Measurements from ENCODE around the gene DBNL.

GRCh38 chr7:44106311-44107065 is 62.0 kb downstream of the DBNL start:
- no peak for TF ChIP-seq TCF4 (CRISPR knock-in tag; IDR thresholded peaks at IDR 0.05; ENCODE audit: borderline replicate concordance)
- TF ChIP-seq TOX (CRISPR knock-in tag; IDR thresholded peaks at IDR 0.05; ENCODE audit: borderline replicate concordance) = no peak
- no peak for TF ChIP-seq PATZ1 (CRISPR knock-in tag; IDR thresholded peaks at IDR 0.05; ENCODE audit: borderline replicate concordance)
- no peak for TF ChIP-seq ZFP30 (CRISPR knock-in tag; IDR thresholded peaks at IDR 0.05)
- TF ChIP-seq POU6F1 (CRISPR knock-in tag; IDR thresholded peaks at IDR 0.05; ENCODE audit: borderline replicate concordance, low read depth) = no peak
- TF ChIP-seq ZNF565 (CRISPR knock-in tag; conservative IDR thresholded peaks at IDR 0.05; ENCODE audit: low read depth) = no peak
- no peak for TF ChIP-seq ZNF8 (CRISPR knock-in tag; IDR thresholded peaks at IDR 0.05)
- TF ChIP-seq PPARA (CRISPR knock-in tag; IDR thresholded peaks at IDR 0.05; ENCODE audit: borderline replicate concordance) = no peak
- TF ChIP-seq ZFP3 (CRISPR knock-in tag; IDR thresholded peaks at IDR 0.05) = no peak
